T-helper 2 cell treated with Interferon-gamma antibody and Interleukin-4, amounts not matched to agents 5 μg/mL and 100 μg/mL, for 36 hours (primary cell): ENCODE data around the gene TMSB4X.
"Not testable (repeated sequence)": the region's sequence is repeated elsewhere in the genome, so short reads cannot be mapped to it uniquely, and the experiment has no call there.

Experiments used
- DNase-seq: peaks from one replicate; pipeline ENCODE4 v3.0.0; 2021; ENCODE audit warnings: low spot score
- H3K27ac Mint-ChIP-seq: one replicate; pipeline ENCODE4 v1.8.0; 2021; ENCODE audit warnings: mild to moderate bottlenecking, mixed read lengths
- H3K27me3 Mint-ChIP-seq: one replicate; pipeline ENCODE4 v1.8.0; 2021; ENCODE audit warnings: low read depth, mixed read lengths
- H3K36me3 Mint-ChIP-seq: one replicate; pipeline ENCODE4 v1.8.0; 2021; ENCODE audit warnings: low read depth, mixed read lengths
- H3K4me1 Mint-ChIP-seq: one replicate; pipeline ENCODE4 v1.8.0; 2021; ENCODE audit warnings: low read depth, mixed read lengths
- H3K4me3 Mint-ChIP-seq: one replicate; pipeline ENCODE4 v1.8.0; 2022; ENCODE audit warnings: mild to moderate bottlenecking, moderate library complexity, mixed read lengths
- H3K9me3 Mint-ChIP-seq: one replicate; pipeline ENCODE4 v1.8.0; 2021; ENCODE audit warnings: mixed read lengths

The TMSB4X gene

DNA sequence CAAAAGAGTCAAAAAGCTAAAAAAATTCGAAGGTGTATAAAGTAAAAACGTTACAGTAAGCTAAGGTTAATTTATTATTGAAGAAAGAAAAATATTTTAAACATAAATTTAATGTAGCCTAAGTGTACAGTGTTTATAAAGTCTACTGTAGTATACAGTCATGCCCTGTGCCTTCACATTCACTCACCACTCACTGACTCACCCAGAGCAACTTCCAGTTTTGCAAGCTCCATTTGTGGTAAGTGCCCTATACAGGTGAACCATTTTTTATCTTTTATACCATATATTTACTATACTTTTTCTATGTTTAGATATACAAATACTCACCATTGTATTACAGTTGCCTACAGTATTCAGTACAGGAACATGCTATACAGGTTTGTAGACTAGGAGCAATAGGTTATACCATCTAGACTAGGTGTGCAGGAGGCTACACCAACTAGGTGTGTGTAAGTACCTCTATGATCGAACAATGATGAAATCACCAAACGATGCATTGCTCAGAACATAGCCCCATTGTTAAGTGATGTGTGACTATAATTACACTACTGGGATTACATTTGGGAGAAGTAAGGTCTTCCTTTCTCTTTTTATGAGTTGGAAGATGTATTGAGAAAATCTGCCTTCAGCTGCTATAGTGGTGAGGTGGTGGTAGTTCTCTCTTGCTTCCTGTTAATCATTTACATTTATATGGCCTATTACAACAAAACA is 27.2 kb downstream of the TMSB4X start:
- Mint-ChIP-seq H3K4me1 (peaks cover 57% of the 10 kb centered on the region), H3K27me3 (no peaks in the 10 kb centered on the region), H3K9me3 (no peaks in the 10 kb centered on the region), H3K36me3 (peaks cover 2% of the 10 kb centered on the region), H3K27ac (peak overlapping the region; percentile 95), H3K4me3 (peak overlapping the region; percentile 46)
- DNase-seq: no peak

DNA sequence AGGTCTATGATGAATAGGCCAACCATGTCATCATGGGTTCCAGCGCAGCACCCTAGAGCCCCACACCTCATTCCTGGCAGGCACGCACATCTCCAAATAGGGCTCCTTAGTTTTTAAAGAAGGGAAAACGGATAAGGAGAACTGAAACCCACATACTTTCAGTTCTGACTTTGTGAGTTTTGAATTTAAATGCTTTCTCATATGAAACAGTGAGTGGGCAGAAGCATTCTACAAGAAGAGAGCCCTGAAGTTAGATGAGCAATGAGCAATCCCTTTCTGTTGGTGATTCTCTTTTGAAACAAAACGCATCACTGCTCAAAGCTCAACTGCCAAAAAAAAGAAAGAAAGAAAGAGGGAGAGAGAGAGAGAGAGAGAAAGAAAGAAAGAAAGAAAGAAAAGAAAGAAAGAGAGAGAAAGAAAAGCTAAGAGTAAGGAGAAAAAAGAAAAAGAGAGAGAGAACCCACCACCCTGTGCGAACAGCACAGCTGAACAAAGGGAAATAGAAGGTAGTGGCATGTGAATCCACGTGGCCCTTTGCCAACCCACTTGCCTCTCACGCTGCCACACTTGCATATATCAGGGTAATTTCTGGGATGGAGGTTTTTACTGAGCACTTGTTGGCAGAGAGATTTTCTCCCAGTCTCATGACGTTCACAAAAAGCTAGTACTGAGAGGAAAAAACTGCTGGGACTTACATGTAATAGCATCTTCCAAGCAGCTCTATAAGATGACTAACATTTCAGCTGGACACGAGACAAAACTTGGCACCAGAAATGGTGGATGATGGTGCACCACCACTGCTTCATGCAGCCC is 31.0 kb downstream of the TMSB4X start:
- H3K9me3 Mint-ChIP-seq: no peaks in the 10 kb centered on the region
- no peaks in the 10 kb centered on the region for H3K36me3 Mint-ChIP-seq
- peak overlapping the region; percentile 80 for H3K4me3 Mint-ChIP-seq
- peak overlapping the region; percentile 98 for H3K27ac Mint-ChIP-seq
- no peaks in the 10 kb centered on the region for H3K27me3 Mint-ChIP-seq
- peaks cover 47% of the 10 kb centered on the region for H3K4me1 Mint-ChIP-seq
- DNase-seq: no peak

DNA sequence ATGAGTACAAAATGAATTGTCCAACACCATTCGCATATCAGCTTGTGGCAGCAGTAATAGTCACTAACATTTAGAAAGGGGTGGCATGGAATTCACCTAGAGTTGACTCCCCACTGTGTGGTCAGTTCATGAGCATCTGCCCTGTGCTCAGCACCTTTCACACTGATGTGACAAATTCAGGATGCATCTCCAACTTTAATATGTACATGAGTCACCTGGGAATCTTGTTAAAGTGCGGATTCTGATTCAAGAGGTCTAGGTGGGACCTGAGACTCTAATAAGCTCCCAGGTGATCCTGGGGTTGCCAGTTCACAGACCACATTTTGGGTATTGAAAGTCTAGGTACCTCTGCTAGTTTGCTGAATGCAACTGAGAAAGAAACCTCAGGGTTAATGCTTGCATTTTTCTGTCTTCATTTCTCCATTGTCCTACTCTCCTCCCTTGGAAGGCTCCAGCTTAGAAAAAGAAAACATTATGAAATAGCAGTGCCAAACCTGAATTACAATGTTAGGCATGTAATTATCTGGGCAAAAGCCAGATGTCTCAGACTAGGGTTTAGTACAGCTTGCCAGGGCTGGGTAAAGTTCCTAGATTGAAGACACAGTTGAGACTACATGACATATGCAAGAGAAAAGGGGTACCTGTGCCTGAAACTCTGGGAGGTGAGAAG is 32.7 kb downstream of the TMSB4X start:
- peaks cover 40% of the 10 kb centered on the region for H3K4me1 Mint-ChIP-seq
- no peaks in the 10 kb centered on the region for H3K27me3 Mint-ChIP-seq
- peak overlapping the region; percentile 68 for H3K27ac Mint-ChIP-seq
- no peaks in the 10 kb centered on the region for H3K36me3 Mint-ChIP-seq
- no peaks in the 10 kb centered on the region for H3K9me3 Mint-ChIP-seq
- H3K4me3 Mint-ChIP-seq: peak overlapping the region; percentile 24
- no peak for DNase-seq

DNA sequence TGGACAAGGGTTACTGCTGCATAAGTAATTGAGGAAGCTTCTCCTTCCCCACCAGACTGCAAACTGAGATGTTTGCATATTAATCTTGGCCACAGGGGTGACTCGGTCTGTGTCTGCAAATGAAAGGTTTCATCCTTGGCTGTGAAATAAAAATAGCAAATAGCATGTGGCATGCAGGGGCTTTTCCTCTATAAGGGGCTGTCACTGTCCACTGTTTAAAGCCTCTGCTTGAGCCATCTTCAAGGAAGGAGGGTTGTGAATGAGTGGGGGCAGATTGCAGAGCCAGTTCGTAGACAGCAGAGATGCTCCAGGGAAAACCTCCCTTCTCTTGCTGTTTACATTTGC is 33.3 kb downstream of the TMSB4X start:
- Mint-ChIP-seq H3K9me3 (no peaks in the 10 kb centered on the region), H3K36me3 (no peaks in the 10 kb centered on the region), H3K4me3 (peak overlapping the region; percentile 24), H3K27ac (peak overlapping the region; percentile 68), H3K27me3 (no peaks in the 10 kb centered on the region), H3K4me1 (peaks cover 42% of the 10 kb centered on the region)
- DNase-seq: no peak

DNA sequence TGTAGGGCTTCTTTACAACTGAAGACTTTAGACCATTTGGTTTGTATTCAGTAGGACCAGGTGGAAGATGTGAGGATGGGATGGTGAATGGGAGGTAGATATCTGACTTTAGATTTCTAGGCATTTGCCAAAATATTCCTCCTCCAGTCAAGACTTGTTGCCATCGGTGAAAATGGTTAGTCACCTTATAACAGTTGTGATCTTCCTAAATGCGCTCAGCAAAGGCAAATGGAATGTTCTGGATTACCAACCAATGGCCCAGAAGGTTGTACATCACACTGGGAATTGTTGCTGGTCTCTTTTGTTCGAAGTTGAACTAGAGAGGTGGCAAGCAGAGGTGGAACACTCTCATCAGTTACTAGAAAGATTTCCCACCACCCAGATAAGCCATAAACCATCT is 33.9 kb downstream of the TMSB4X start:
- Mint-ChIP-seq H3K27ac (no peak overlapping the region), H3K9me3 (no peaks in the 10 kb centered on the region), H3K27me3 (no peaks in the 10 kb centered on the region), H3K4me3 (no peak overlapping the region), H3K36me3 (no peaks in the 10 kb centered on the region), H3K4me1 (peaks cover 49% of the 10 kb centered on the region)
- no peak for DNase-seq

DNA sequence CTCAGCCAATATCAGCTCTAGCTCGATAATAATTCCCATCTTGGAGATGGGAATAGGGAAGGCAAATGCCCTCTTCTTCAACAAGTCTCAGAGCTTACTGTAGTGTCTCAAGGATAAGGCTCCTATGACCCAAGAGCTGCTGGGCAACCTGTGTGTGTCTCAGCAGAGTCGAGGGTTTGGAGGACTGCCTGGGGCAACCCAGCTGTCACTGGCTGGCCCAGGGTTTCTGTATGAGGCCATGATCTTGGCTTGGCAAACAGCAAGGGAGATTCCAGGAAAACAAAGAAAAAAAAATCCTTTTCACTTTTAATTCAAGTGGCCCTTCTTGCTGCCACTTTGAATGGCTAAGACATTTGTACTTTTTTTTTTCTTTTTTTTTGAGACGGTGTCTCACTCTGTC is 34.4 kb downstream of the TMSB4X start:
- no peaks in the 10 kb centered on the region for H3K27me3 Mint-ChIP-seq
- H3K27ac Mint-ChIP-seq: no peak overlapping the region
- H3K4me3 Mint-ChIP-seq: no peak overlapping the region

DNA sequence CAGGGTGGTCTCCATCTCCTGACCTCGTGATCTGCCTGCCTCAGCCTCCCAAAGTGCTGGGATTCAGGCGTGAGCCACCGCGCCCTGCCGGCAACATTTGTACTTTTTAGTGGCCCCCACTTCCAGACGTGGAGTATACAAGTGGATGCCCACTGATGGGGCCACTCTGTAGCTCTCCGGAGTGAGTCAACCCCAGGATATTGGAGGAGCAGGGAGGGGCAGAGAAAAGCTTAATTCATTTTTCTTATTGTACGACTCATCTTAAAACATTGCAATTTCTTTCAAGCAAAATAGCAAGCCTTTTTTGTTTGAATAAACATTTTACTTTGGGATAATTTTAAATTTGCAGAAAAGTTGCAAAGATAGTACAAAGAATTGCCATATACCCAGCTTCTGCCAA is 34.9 kb downstream of the TMSB4X start:
- no peak overlapping the region for H3K27ac Mint-ChIP-seq
- no peaks in the 10 kb centered on the region for H3K27me3 Mint-ChIP-seq

More for the DNA sequence above, 34.4 kb downstream of the TMSB4X start:
- Mint-ChIP-seq H3K4me1 (peaks cover 53% of the 10 kb centered on the region), H3K36me3 (no peaks in the 10 kb centered on the region), H3K9me3 (no peaks in the 10 kb centered on the region)
- DNase-seq: no peak

DNA sequence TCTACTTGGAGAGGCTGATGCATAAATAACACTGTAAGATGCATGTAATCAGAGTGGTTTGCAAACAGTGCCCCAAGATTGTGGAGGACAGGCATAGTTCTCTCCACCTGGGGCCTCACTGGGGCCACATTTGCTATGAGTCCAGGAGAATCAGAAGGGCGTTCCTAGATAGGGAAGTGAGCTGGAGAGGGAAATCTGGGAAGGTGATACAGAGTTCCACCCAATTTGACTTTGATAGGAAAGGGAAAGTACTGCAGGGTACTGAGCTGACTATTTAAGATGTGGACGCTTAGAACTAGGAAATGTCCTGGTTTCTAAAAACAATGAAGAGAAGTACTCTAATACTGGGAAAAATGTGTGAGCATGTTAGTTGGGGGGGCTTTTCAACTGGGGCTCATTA is 35.6 kb downstream of the TMSB4X start:
- Mint-ChIP-seq H3K4me1 (peaks cover 51% of the 10 kb centered on the region), H3K27me3 (no peaks in the 10 kb centered on the region), H3K9me3 (no peaks in the 10 kb centered on the region), H3K27ac (no peak overlapping the region), H3K36me3 (no peaks in the 10 kb centered on the region), H3K4me3 (no peak overlapping the region)
- no peak for DNase-seq

More for the DNA sequence above, 34.9 kb downstream of the TMSB4X start:
- no peaks in the 10 kb centered on the region for H3K9me3 Mint-ChIP-seq
- H3K4me3 Mint-ChIP-seq: no peak overlapping the region
- no peaks in the 10 kb centered on the region for H3K36me3 Mint-ChIP-seq
- H3K4me1 Mint-ChIP-seq: peaks cover 55% of the 10 kb centered on the region
- DNase-seq: no peak

DNA sequence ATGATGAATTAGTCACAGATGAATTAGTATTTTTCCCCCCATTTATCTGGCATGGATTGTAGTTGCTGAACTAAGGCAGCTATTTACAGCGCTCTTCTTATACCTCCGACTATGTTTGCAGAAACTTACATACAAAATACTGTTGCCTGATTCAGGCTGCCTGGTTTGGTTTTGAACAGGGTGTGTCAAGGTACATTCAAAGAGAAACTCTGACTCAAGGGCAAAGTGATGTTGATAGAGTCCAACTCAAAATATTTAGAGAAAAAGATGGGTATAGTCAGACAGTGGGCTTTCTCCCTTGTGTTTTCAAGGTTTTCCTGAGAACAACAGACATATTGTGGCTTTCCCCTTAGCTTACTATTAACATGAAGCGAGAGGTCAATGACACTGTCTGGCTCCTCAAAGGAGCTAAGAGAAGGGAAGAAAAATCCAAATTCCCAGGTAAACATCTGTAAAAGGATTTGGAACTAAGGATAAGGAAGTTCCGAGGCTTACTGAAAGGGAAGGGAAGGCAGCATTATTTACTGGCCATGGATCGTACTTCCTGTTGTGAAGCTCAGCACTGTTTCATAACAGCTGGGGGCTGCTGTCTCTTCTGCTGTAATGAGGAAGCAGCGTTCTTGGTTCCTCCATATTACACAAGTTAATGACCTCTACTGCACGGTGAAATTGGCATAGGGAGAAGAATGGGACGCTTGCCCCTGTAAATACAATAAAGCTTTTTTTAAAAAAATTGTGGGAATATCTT is 38.6 kb downstream of the TMSB4X start:
- Mint-ChIP-seq H3K27ac (peak overlapping the region; percentile 94), H3K36me3 (no peaks in the 10 kb centered on the region), H3K4me1 (peaks cover 45% of the 10 kb centered on the region), H3K9me3 (no peaks in the 10 kb centered on the region), H3K4me3 (peak overlapping the region; percentile 66), H3K27me3 (no peaks in the 10 kb centered on the region)
- no peak for DNase-seq

DNA sequence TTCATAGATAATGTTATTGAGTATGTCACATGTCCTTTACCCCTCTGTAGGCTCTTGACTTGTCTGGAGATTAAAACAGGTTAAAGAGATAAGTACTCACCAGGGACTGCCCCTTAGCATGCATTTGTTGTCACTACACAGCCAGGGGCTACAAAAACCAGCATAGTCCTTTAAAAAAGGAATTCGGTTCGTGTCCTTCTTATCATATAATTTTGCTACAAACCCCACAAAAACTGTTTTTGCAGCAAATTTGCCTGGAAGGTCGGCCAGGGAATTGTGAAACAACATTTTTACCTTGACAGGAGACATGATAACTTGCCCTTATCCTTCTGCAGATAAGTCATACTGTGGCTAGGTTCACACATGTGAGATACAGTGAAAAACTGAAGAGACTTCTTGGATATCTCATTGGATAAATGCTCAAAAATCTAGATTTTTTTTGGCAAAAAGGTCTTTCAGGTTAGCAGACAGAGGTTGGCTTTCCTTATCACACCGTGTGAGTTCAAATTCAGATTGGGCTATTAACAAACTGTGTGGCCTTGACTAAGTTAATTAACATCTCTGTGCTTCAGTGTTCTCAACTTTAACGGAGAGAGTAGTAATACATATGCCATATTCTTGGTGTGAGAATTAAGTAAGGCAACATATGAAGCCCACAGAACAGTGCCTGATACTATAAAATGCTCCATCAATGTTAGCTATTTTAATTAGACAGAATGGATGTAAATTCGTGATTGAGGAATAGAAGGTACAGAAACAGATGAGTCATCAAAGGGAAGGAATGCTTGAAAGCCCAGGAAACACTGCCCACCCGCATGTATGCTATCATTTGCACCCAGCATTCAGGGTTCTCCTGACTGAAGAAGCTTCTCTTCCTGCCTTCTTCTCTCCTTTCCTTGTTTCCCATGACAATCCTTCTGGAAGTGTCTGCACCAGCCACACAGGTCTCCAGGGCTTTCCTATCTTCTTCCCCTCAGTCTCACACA is 39.5 kb downstream of the TMSB4X start:
- no peaks in the 10 kb centered on the region for H3K27me3 Mint-ChIP-seq

DNA sequence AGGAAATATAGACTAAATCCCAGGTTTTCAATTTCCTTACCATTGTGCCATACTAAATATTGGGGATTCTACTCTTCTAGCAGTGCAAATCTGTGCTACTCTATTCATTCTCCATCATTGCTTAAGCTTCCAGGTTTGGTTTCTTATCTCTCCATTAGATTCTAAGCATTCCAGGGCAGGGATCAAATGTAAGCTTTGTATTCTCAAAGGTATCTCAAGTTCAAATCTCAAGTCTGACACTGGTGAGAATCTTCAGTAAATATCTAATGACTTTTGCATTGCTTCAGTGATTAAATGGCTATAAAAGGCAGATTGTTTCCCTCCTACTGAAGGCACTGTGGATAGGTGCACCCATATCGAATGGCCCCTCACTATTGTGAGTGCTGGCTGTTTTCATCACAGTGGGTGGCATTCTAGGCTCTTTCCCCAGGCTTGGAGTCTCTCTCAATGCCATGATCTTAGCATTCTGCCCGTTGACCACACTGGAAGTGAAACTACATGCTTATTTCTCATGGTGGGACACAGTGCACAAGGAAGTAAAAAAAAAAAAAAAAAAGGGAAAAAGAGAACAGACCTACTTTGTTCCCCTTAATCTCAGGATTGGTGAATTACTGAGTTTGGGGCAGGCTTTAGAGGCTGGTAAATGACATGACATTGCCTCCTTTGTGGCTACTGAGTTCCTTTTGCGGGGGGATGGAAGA is 40.8 kb downstream of the TMSB4X start:
- Mint-ChIP-seq H3K4me3 (peak overlapping the region; percentile 32), H3K9me3 (no peaks in the 10 kb centered on the region), H3K4me1 (peaks cover 40% of the 10 kb centered on the region), H3K36me3 (no peaks in the 10 kb centered on the region), H3K27ac (peak overlapping the region; percentile 60), H3K27me3 (no peaks in the 10 kb centered on the region)
- no peak for DNase-seq

More for the DNA sequence above, 39.5 kb downstream of the TMSB4X start:
- H3K4me3 Mint-ChIP-seq: peak overlapping the region; percentile 27
- H3K4me1 Mint-ChIP-seq: peaks cover 45% of the 10 kb centered on the region
- no peak for DNase-seq
- no peaks in the 10 kb centered on the region for H3K9me3 Mint-ChIP-seq
- H3K36me3 Mint-ChIP-seq: no peaks in the 10 kb centered on the region
- peak overlapping the region; percentile 94 for H3K27ac Mint-ChIP-seq

DNA sequence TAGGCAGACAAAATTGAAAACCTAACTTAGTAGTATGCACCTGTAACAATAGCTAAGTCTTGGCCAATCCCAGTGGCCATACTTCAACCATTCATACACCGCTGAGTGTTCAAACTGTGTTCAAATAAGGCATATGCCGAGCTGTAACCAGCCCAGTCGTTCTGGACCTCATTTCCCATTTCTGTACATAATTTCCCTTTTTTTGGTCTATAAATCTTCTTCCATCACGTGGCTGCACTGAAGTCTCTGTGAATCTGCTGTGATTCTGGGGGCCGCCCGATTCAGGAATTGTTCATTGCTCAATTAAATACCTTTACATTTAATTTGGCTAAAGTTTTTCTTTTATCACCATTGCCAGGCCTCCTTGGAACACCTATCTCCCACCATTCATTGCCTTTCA is 41.8 kb downstream of the TMSB4X start:
- DNase-seq, H3K27ac Mint-ChIP-seq, H3K4me3 Mint-ChIP-seq, H3K9me3 Mint-ChIP-seq, H3K36me3 Mint-ChIP-seq, H3K27me3 Mint-ChIP-seq: not testable (repeated sequence)
- peaks cover 37% of the 10 kb centered on the region for H3K4me1 Mint-ChIP-seq
